ENCODE data around the gene KDM4B. TPM values are rescaled to one million over a fixed set of nuclear protein-coding genes. Genes with fewer than 3 reads are reported as not detected.
"Not testable (repeated sequence)": the region's sequence is repeated elsewhere in the genome, so short reads cannot be mapped to it uniquely, and the experiment has no call there.

The KDM4B gene
- total and polyA plus RNA-seq, 4 experiments from 2014 or later: 3.2 to 50.4 (median 29.9) TPM

DNA sequence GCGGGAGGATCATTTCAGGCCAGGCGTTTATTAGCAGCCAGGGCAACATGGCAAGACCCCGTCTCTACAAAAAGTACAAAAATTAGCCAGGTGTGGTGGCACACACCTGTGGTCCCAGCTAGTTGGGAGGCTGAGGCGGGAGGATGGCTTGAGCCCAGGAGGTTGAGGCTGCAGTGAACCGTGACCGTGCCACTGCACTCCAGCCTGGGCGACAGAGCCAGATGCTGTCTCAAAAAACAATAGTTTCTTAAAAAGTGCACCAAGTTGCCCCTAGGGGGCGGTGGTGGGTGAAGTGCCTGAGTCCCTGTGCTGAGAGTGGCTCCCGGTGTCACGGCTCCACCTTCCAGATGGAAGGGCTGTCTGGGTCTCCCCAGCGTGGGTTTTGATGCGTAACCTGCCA lies 60.7 kb downstream of the KDM4B start:
- H3K4me3 ChIP-seq (ENCODE audit: low read length in 2 of 2); H3K27me3 ChIP-seq (ENCODE audit: insufficient read depth, low read length); intact Hi-C loops (cut with micrococcal nuclease); H3K9me3 ChIP-seq (ENCODE audit: control insufficient read depth in 1 of 2, low read length in 2 of 2); H3K9me3 Mint-ChIP-seq; H3K27me3 Mint-ChIP-seq; H3K4me1 ChIP-seq (ENCODE audit: insufficient read depth, low read length); H3K36me3 Mint-ChIP-seq; H3K27ac ChIP-seq (ENCODE audit: low read depth, low read length); H3K4me3 Mint-ChIP-seq; H3K36me3 ChIP-seq (ENCODE audit: insufficient read depth, low read length): not testable (repeated sequence)
- peak overlapping the region in 2 of 7 donors; percentile 32 to 53 for H3K27ac Mint-ChIP-seq
- peak; percentile 45 to 57 (median 47) for DNase-seq
- CTCF ChIA-PET (ENCODE audit: partially characterized antibody): interaction anchor here (0.9 to 6.0 kb wide), 10 partner anchors 19 to 220 kb away, joined by 3 to 89 read pairs (median 4); partner anchors contain the start of gene PLIN3
- H3K4me1 Mint-ChIP-seq: peaks cover 0 to 17% (median 9%) of the 10 kb centered on the region in 4 donors
- POLR2A ChIA-PET (ENCODE audit: partially characterized antibody): interaction anchor here (1.8 kb wide), 1 partner anchor 161 kb away, joined by 5 read pairs; the partner anchor contains the start of gene PLIN3

- H3K4me3 Mint-ChIP-seq: no peak overlapping the region
- no peaks in the 10 kb centered on the region for H3K9me3 Mint-ChIP-seq
- no peaks in the 10 kb centered on the region for H3K9me3 ChIP-seq (ENCODE audit: control insufficient read depth in 1 of 2, low read length in 2 of 2)
- H3K4me1 ChIP-seq (ENCODE audit: insufficient read depth, low read length): peaks cover 7% of the 10 kb centered on the region
- no peaks in the 10 kb centered on the region for H3K27me3 ChIP-seq (ENCODE audit: insufficient read depth, low read length)
- no peak overlapping the region for H3K4me3 ChIP-seq (ENCODE audit: low read length in 2 of 2)
- POLR2A ChIA-PET (ENCODE audit: partially characterized antibody): interaction anchor here (1.8 kb wide), 1 partner anchor 162 kb away, joined by 5 read pairs; the partner anchor contains the start of gene PLIN3
- intact Hi-C loops (cut with micrococcal nuclease): no loop called here
- peak overlapping the region in 1 of 7 donors; percentile 76 for H3K27ac Mint-ChIP-seq
- no peaks in the 10 kb centered on the region for H3K27me3 Mint-ChIP-seq
- DNase-seq: no peak
- CTCF ChIA-PET (ENCODE audit: partially characterized antibody): interaction anchor here (0.6 to 6.0 kb wide), 20 partner anchors 14 to 221 kb away, joined by 3 to 89 read pairs (median 4); no protein-coding TSS in a partner anchor
- H3K36me3 Mint-ChIP-seq: peaks cover 0 to 14% of the 10 kb centered on the region in 2 donors
- H3K36me3 ChIP-seq (ENCODE audit: insufficient read depth, low read length): peaks cover 8% of the 10 kb centered on the region
- H3K27ac ChIP-seq (ENCODE audit: low read depth, low read length): no peak overlapping the region
- peaks cover 0 to 17% (median 9%) of the 10 kb centered on the region in 4 donors for H3K4me1 Mint-ChIP-seq
Observed at GRCh38 chr19:5030136-5030820, 61.4 kb downstream of the KDM4B start.

GRCh38 chr19:5030822-5031221 lies 61.9 kb downstream of the KDM4B start:
- no peak overlapping the region for H3K27ac Mint-ChIP-seq
- CTCF ChIA-PET (ENCODE audit: partially characterized antibody): interaction anchor here (0.6 to 6.0 kb wide), 19 partner anchors 14 to 221 kb away, joined by 3 to 89 read pairs (median 4); no protein-coding TSS in a partner anchor

DNA sequence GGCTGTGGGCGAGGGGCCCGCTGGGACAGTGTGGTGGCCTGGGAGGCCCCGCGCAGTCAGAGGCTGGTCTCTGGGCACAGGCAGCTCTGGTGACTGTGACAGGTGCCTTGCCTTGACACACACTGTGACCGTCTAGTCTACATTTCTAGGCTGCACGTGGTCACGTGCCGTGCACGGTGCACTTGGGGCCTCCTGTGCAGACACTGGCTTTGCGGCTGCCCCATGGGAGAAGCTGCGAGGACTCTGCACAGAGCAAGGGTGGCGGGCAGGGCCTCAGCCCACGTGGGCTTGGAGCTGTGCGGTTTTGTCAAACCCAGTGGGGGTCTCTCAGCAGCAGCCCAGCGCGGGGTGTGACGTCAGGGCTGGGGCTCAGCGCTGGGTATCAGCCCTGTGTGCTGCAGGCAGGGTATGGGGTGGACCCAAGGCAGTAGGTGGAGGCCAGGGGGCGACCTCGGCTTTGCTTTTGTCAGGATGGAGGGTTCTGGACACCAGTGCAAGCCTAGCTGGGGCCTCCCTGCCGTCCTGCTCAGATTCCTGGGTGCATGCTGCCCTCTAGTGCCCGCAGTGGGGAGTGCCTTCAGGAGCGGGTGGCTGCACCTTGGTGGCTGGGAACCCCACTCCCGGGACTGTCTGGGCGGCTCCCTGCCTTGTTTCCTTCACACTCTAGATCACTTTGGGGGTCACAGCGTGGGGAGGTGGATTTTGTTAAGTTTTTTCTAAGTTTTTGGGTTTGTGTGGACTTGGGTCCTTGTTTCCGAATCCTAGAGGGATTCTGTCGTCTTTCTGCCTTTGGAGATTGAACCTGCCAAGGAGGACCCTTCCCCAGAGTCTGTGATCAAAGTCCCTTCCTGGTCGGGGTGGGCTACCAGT lies 62.6 kb downstream of the KDM4B start:
- ChIA-PET POLR2A (ENCODE audit: partially characterized antibody) (interaction anchor here (0.5 to 1.8 kb wide), 3 partner anchors 30 to 163 kb away, joined by 3 to 5 read pairs (median 3); partner anchors contain the start of gene PLIN3), CTCF (ENCODE audit: partially characterized antibody) (interaction anchor here (0.8 to 6.0 kb wide), 17 partner anchors 9 to 222 kb away, joined by 3 to 89 read pairs (median 4); no protein-coding TSS in a partner anchor)
- intact Hi-C loops (cut with micrococcal nuclease): no loop called here
- Mint-ChIP-seq H3K4me3 (no peak overlapping the region), H3K27ac (peak overlapping the region in 1 of 7 donors; percentile 18), H3K27me3 (no peaks in the 10 kb centered on the region), H3K4me1 (peaks cover 0 to 17% (median 7%) of the 10 kb centered on the region in 4 donors), H3K36me3 (peaks cover 0 to 14% of the 10 kb centered on the region in 2 donors), H3K9me3 (no peaks in the 10 kb centered on the region)
- Histone ChIP-seq H3K27me3 (ENCODE audit: insufficient read depth, low read length) (no peaks in the 10 kb centered on the region), H3K9me3 (ENCODE audit: control insufficient read depth in 1 of 2, low read length in 2 of 2) (no peaks in the 10 kb centered on the region), H3K4me1 (ENCODE audit: insufficient read depth, low read length) (peaks cover 7% of the 10 kb centered on the region), H3K27ac (ENCODE audit: low read depth, low read length) (no peak overlapping the region), H3K36me3 (ENCODE audit: insufficient read depth, low read length) (peaks cover 8% of the 10 kb centered on the region), H3K4me3 (ENCODE audit: low read length in 2 of 2) (no peak overlapping the region)
- peak; percentile 67 to 80 (median 71) for DNase-seq

More at GRCh38 chr19:5030822-5031221, 61.9 kb downstream of the KDM4B start:
- Mint-ChIP-seq H3K36me3 (peaks cover 0 to 14% of the 10 kb centered on the region in 2 donors), H3K4me1 (peaks cover 0 to 17% (median 8%) of the 10 kb centered on the region in 4 donors), H3K4me3 (no peak overlapping the region), H3K9me3 (no peaks in the 10 kb centered on the region), H3K27me3 (no peaks in the 10 kb centered on the region)
- POLR2A ChIA-PET (ENCODE audit: partially characterized antibody): interaction anchor here (1.8 kb wide), 1 partner anchor 162 kb away, joined by 5 read pairs; the partner anchor contains the start of gene PLIN3
- no peaks in the 10 kb centered on the region for H3K27me3 ChIP-seq (ENCODE audit: insufficient read depth, low read length)
- no peaks in the 10 kb centered on the region for H3K9me3 ChIP-seq (ENCODE audit: control insufficient read depth in 1 of 2, low read length in 2 of 2)
- DNase-seq: no peak
- H3K27ac ChIP-seq (ENCODE audit: low read depth, low read length): no peak overlapping the region
- H3K36me3 ChIP-seq (ENCODE audit: insufficient read depth, low read length): peaks cover 8% of the 10 kb centered on the region
- no peak overlapping the region for H3K4me3 ChIP-seq (ENCODE audit: low read length in 2 of 2)
- intact Hi-C loops (cut with micrococcal nuclease): no loop called here
- peaks cover 7% of the 10 kb centered on the region for H3K4me1 ChIP-seq (ENCODE audit: insufficient read depth, low read length)

DNA sequence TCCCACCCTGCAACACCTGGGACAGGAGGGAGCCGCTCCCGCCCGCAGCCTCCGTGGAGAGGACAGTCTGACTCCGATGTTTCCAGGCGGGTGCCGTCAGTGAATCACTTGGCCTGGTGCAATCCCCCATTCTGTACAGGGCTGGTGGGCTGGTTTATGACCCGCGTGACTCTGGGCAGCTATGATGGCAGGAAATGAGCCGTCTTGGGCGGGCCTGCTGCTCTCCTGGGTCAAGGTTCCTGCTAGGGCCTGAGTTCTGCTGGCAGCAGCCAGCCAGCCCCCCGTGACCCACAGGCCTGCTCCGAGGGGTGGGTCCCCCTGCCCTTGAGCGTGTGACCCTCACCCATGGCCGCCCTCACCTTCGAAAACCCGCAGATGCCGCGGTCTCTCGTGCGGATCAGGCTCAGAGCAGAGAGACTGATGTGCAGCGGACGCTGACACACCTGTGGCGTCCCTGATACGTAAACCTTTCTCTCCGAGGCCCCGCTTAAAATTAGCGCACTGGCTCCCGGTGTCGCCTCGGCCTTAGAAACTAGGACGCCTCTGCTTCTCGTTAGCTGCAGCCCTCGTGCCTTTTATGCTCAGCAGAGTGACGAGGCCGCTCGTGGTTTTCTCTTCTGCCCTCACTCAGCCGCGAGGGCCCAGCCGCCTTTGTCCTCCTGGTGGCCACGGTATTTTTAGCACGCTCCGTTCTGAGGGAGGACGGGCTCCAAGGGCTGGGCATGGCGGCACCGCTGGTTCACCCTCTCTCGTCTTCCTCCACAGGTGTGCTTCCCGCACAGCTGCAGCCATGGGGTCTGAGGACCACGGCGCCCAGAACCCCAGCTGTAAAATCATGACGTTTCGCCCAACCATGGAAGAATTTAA lies 63.4 kb downstream of the KDM4B start:
- POLR2A ChIA-PET (ENCODE audit: partially characterized antibody): interaction anchor here (1.1 kb wide), 2 partner anchors 120 to 159 kb away, joined by 3 read pairs; no protein-coding TSS in a partner anchor
- Mint-ChIP-seq H3K27me3 (no peaks in the 10 kb centered on the region), H3K4me1 (peaks cover 0 to 17% (median 8%) of the 10 kb centered on the region in 4 donors), H3K4me3 (no peak overlapping the region), H3K27ac (no peak overlapping the region), H3K36me3 (peaks cover 0 to 19% of the 10 kb centered on the region in 2 donors), H3K9me3 (no peaks in the 10 kb centered on the region)
- H3K9me3 ChIP-seq (ENCODE audit: control insufficient read depth in 1 of 2, low read length in 2 of 2): no peaks in the 10 kb centered on the region
- intact Hi-C loops (cut with micrococcal nuclease): no loop called here
- CTCF ChIA-PET (ENCODE audit: partially characterized antibody): interaction anchor here (0.8 to 6.0 kb wide), 8 partner anchors 8 to 223 kb away, joined by 3 to 89 read pairs (median 4); no protein-coding TSS in a partner anchor
- no peaks in the 10 kb centered on the region for H3K27me3 ChIP-seq (ENCODE audit: insufficient read depth, low read length)
- H3K27ac ChIP-seq (ENCODE audit: low read depth, low read length): no peak overlapping the region
- H3K4me3 ChIP-seq (ENCODE audit: low read length in 2 of 2): no peak overlapping the region
- H3K4me1 ChIP-seq (ENCODE audit: insufficient read depth, low read length): peaks cover 7% of the 10 kb centered on the region
- no peak for DNase-seq
- peaks cover 8% of the 10 kb centered on the region for H3K36me3 ChIP-seq (ENCODE audit: insufficient read depth, low read length)

GRCh38 chr19:5035105-5035761 lies 66.3 kb downstream of the KDM4B start:
- Mint-ChIP-seq H3K4me1 (peaks cover 0 to 3% (median 2%) of the 10 kb centered on the region in 4 donors), H3K4me3 (no peak overlapping the region), H3K27ac (no peak overlapping the region), H3K36me3 (peaks cover 0 to 20% of the 10 kb centered on the region in 2 donors), H3K27me3 (no peaks in the 10 kb centered on the region), H3K9me3 (no peaks in the 10 kb centered on the region)
- CTCF ChIA-PET (ENCODE audit: partially characterized antibody): interaction anchor here (1.0 kb wide), 1 partner anchor 33 kb away, joined by 3 read pairs; no protein-coding TSS in a partner anchor
- no peaks in the 10 kb centered on the region for H3K9me3 ChIP-seq (ENCODE audit: control insufficient read depth in 1 of 2, low read length in 2 of 2)
- no peaks in the 10 kb centered on the region for H3K27me3 ChIP-seq (ENCODE audit: insufficient read depth, low read length)
- no peak overlapping the region for H3K27ac ChIP-seq (ENCODE audit: low read depth, low read length)
- POLR2A ChIA-PET (ENCODE audit: partially characterized antibody): no interaction called here
- intact Hi-C loops (cut with micrococcal nuclease): no loop called here
- no peak overlapping the region for H3K4me3 ChIP-seq (ENCODE audit: low read length in 2 of 2)
- H3K36me3 ChIP-seq (ENCODE audit: insufficient read depth, low read length): peaks cover 14% of the 10 kb centered on the region
- peaks cover 7% of the 10 kb centered on the region for H3K4me1 ChIP-seq (ENCODE audit: insufficient read depth, low read length)
- DNase-seq: no peak

Measured in CD4-positive, alpha-beta memory T cell (primary cell).